Measurements from ENCODE around the gene DNAAF1.

Gene DNAAF1

DNA sequence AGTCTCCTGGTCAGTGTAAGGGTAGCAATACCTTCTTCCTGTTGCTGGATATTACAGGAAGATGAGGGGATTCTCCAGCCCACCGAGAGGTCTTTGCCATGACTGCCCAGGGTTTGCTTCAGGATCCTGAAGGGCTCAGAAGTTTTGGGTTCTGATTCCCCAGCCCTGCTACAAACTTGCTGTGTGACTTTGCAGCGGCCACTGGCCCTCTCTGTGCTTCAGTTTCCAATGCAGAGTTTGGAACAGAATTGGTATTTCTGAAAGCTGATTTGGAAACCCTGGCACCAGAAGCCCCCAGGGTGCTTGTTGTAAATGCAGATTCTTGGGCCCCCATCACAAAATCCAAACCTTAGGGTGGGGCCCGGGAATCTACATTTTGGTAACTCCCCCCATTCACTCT lies 80.0 kb downstream of the DNAAF1 start:
- no peak overlapping the region for H3K4me3 ChIP-seq (ENCODE audit: low read depth, low read length)
- H3K36me3 ChIP-seq (ENCODE audit: control insufficient read depth in 2 of 2, insufficient read depth in 1 of 2, low read length in 2 of 2): no peaks in the 10 kb centered on the region
- no peaks in the 10 kb centered on the region for H3K4me1 ChIP-seq (ENCODE audit: control insufficient read depth, insufficient read depth, low read length)
- CTCF ChIA-PET: no interaction called here
- H3K27ac ChIP-seq (ENCODE audit: extremely low read depth, low read depth, low read length): no peak overlapping the region
- H3K9me3 ChIP-seq (ENCODE audit: control insufficient read depth, insufficient read depth, low read depth, low read length): no peaks in the 10 kb centered on the region
- TF ChIP-seq ZNF768 (tag by site-specific recombination; IDR thresholded peaks at IDR 0.05): 0 out of 2 replicates have a peak, but pooled peaks have one; percentile 44
- TF ChIP-seq, protein P1, sequence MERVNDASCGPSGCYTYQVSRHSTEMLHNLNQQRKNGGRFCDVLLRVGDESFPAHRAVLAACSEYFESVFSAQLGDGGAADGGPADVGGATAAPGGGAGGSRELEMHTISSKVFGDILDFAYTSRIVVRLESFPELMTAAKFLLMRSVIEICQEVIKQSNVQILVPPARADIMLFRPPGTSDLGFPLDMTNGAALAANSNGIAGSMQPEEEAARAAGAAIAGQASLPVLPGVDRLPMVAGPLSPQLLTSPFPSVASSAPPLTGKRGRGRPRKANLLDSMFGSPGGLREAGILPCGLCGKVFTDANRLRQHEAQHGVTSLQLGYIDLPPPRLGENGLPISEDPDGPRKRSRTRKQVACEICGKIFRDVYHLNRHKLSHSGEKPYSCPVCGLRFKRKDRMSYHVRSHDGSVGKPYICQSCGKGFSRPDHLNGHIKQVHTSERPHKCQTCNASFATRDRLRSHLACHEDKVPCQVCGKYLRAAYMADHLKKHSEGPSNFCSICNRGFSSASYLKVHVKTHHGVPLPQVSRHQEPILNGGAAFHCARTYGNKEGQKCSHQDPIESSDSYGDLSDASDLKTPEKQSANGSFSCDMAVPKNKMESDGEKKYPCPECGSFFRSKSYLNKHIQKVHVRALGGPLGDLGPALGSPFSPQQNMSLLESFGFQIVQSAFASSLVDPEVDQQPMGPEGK (tag by site-specific recombination; IDR thresholded peaks at IDR 0.05): no peak
- POLR2A ChIA-PET: no interaction called here

DNA sequence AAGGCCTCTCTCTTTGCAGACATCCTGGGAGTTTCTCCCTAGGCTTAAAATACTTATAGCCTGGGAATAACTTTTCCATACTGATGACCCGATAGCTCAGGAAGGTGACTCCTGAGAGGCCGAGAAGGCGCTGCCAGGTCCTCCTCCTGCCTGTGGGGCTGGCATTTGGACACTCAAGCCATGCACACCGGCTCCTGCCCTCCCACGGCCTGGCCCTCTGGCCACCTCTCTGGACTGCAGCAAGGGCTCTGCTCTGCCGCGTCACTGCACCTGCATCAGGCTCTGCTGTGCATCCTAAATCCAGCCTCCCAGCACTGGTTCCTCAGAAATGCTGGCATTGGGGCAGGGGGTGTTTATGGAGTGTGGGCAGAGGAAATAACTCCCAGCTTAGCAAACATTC lies 80.5 kb downstream of the DNAAF1 start:
- no peak overlapping the region for H3K27ac ChIP-seq (ENCODE audit: extremely low read depth, low read depth, low read length)
- no peaks in the 10 kb centered on the region for H3K9me3 ChIP-seq (ENCODE audit: control insufficient read depth, insufficient read depth, low read depth, low read length)
- H3K4me3 ChIP-seq (ENCODE audit: low read depth, low read length): no peak overlapping the region
- no peaks in the 10 kb centered on the region for H3K4me1 ChIP-seq (ENCODE audit: control insufficient read depth, insufficient read depth, low read length)
- ChIA-PET CTCF (no interaction called here), POLR2A (no interaction called here)
- no peaks in the 10 kb centered on the region for H3K36me3 ChIP-seq (ENCODE audit: control insufficient read depth in 2 of 2, insufficient read depth in 1 of 2, low read length in 2 of 2)
- TF ChIP-seq GLI2 (tag by site-specific recombination; IDR thresholded peaks at IDR 0.05; ENCODE audit: borderline replicate concordance, low read depth): no peak
- TF ChIP-seq, protein P2, sequence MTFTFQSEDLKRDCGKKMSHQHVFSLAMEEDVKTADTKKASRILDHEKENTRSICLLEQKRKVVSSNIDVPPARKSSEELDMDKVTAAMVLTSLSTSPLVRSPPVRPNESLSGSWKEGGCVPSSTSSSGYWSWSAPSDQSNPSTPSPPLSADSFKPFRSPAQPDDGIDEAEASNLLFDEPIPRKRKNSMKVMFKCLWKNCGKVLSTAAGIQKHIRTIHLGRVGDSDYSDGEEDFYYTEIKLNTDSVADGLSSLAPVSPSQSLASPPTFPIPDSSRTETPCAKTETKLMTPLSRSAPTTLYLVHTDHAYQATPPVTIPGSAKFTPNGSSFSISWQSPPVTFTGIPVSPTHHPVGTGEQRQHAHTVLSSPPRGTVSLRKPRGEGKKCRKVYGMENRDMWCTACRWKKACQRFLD (tag by site-specific recombination; IDR thresholded peaks at IDR 0.05): no peak
- TF ChIP-seq OVOL3 (tag by site-specific recombination; IDR thresholded peaks at IDR 0.05): no peak
- TF ChIP-seq, protein P3, sequence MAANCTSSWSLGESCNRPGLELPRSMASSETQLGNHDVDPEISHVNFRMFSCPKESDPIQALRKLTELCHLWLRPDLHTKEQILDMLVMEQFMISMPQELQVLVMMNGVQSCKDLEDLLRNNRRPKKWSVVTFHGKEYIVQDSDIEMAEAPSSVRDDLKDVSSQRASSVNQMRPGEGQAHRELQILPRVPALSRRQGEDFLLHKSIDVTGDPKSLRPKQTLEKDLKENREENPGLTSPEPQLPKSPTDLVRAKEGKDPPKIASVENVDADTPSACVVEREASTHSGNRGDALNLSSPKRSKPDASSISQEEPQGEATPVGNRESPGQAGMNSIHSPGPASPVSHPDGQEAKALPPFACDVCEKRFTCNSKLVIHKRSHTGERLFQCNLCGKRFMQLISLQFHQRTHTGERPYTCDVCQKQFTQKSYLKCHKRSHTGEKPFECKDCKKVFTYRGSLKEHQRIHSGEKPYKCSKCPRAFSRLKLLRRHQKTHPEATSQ (tag by site-specific recombination; IDR thresholded peaks at IDR 0.05): no peak
- no peak for TF ChIP-seq ZSCAN16 (tag by site-specific recombination; IDR thresholded peaks at IDR 0.05)
- TF ChIP-seq ZNF629 (tag by site-specific recombination; IDR thresholded peaks at IDR 0.05): no peak
- no peak for TF ChIP-seq ZNF391 (tag by site-specific recombination; IDR thresholded peaks at IDR 0.05; ENCODE audit: borderline replicate concordance, low read depth)
- TF ChIP-seq ZXDB (tag by site-specific recombination; IDR thresholded peaks at IDR 0.05): no peak
- TF ChIP-seq, protein P4, sequence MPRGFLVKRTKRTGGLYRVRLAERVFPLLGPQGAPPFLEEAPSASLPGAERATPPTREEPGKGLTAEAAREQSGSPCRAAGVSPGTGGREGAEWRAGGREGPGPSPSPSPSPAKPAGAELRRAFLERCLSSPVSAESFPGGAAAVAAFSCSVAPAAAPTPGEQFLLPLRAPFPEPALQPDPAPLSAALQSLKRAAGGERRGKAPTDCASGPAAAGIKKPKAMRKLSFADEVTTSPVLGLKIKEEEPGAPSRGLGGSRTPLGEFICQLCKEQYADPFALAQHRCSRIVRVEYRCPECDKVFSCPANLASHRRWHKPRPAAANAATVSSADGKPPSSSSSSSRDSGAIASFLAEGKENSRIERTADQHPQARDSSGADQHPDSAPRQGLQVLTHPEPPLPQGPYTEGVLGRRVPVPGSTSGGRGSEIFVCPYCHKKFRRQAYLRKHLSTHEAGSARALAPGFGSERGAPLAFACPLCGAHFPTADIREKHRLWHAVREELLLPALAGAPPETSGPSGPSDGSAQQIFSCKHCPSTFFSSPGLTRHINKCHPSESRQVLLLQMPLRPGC (tag by site-specific recombination; IDR thresholded peaks at IDR 0.05): no peak
- no peak for TF ChIP-seq ZNF654 (tag by site-specific recombination; IDR thresholded peaks at IDR 0.05; ENCODE audit: low read depth)
- no peak for TF ChIP-seq ZNF350 (tag by site-specific recombination; IDR thresholded peaks at IDR 0.05)
- TF ChIP-seq RBAK (tag by site-specific recombination; IDR thresholded peaks at IDR 0.05): no peak
- no peak for TF ChIP-seq ZNF555 (tag by site-specific recombination; conservative IDR thresholded peaks at IDR 0.05)
- TF ChIP-seq, protein P5, sequence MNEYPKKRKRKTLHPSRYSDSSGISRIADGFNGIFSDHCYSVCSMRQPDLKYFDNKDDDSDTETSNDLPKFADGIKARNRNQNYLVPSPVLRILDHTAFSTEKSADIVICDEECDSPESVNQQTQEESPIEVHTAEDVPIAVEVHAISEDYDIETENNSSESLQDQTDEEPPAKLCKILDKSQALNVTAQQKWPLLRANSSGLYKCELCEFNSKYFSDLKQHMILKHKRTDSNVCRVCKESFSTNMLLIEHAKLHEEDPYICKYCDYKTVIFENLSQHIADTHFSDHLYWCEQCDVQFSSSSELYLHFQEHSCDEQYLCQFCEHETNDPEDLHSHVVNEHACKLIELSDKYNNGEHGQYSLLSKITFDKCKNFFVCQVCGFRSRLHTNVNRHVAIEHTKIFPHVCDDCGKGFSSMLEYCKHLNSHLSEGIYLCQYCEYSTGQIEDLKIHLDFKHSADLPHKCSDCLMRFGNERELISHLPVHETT (tag by site-specific recombination; IDR thresholded peaks at IDR 0.05): no peak
- no peak for TF ChIP-seq GLI4 (tag by site-specific recombination; IDR thresholded peaks at IDR 0.05)
- TF ChIP-seq ZBTB20 (tag by site-specific recombination; IDR thresholded peaks at IDR 0.05): no peak
- no peak for TF ChIP-seq ZNF266 (tag by site-specific recombination; IDR thresholded peaks at IDR 0.05; ENCODE audit: low read depth)
- TF ChIP-seq ZFP41 (tag by site-specific recombination; IDR thresholded peaks at IDR 0.05; ENCODE audit: borderline replicate concordance): no peak
- TF ChIP-seq ZNF311 (tag by site-specific recombination; IDR thresholded peaks at IDR 0.05; ENCODE audit: borderline replicate concordance): no peak
- no peak for TF ChIP-seq ZNF791 (tag by site-specific recombination; IDR thresholded peaks at IDR 0.05)
